ENCODE measurements around the gene PTEN. TPM values are rescaled to one million over a fixed set of nuclear protein-coding genes. Genes with fewer than 3 reads are reported as not detected.

PTEN gene
- total and polyA plus RNA-seq, 2 experiments from 2014 or later = 20.8 to 64.0 TPM

- Mint-ChIP-seq H3K36me3 (ENCODE audit: low read depth) (no peaks in the 10 kb centered on the region; the same call in 2 of the 3 replicates), H3K9me3 (no peaks in the 10 kb centered on the region), H3K4me1 (peaks cover 65% of the 10 kb centered on the region), H3K27me3 (ENCODE audit: insufficient read depth, low read depth, poor library complexity) (peaks cover 2% of the 10 kb centered on the region), H3K4me3 (no peak overlapping the region), H3K27ac (peak overlapping the region; percentile 73)
- DNase-seq (ENCODE audit: low spot score) = no peak
- H3F3A ChIP-seq (replicated peaks; ENCODE audit: low read depth) = no peaks in the 10 kb centered on the region
- no peaks in the 10 kb centered on the region for H3K27me3 ChIP-seq (ENCODE audit: insufficient read depth)
- peak overlapping the region; percentile 52; the same call in 1 of the 2 replicates for H3K27ac ChIP-seq (ENCODE audit: low read depth)
- H3K4me3 ChIP-seq = no peak overlapping the region
- H3K4me1 ChIP-seq (ENCODE audit: insufficient read depth) = peaks cover 68% of the 10 kb centered on the region
- H4K20me1 ChIP-seq (replicated peaks; ENCODE audit: insufficient read depth) = peaks cover 10% of the 10 kb centered on the region
- H3K9me2 ChIP-seq (ENCODE audit: insufficient read depth) = 0 out of 2 replicates have a peak, but pooled peaks cover 2% of the 10 kb centered on the region
- H2AFZ ChIP-seq = no peak overlapping the region
- no peaks in the 10 kb centered on the region for H3K36me3 ChIP-seq (ENCODE audit: insufficient read depth)
- H3K79me2 ChIP-seq (replicated peaks; ENCODE audit: insufficient read depth) = peaks cover 89% of the 10 kb centered on the region
- ATAC-seq = no peak
- TF ChIP-seq ZNF462 (CRISPR knock-in tag; IDR thresholded peaks at IDR 0.05) (no peak), REST (IDR thresholded peaks at IDR 0.05; ENCODE audit: unreplicated experiment) (no peak), ZNF331 (CRISPR knock-in tag; IDR thresholded peaks at IDR 0.05; ENCODE audit: low read depth) (no peak), JUNB (IDR thresholded peaks at IDR 0.05; ENCODE audit: unreplicated experiment) (no peak), EZH2 (IDR thresholded peaks at IDR 0.05; ENCODE audit: low read depth, unreplicated experiment) (no peak), NANOG (IDR thresholded peaks at IDR 0.05; ENCODE audit: borderline replicate concordance) (no peak), ZNF114 (CRISPR knock-in tag; IDR thresholded peaks at IDR 0.05) (no peak), CREB1 (CRISPR knock-in tag; IDR thresholded peaks at IDR 0.05; ENCODE audit: low read depth) (no peak), ETS1 (IDR thresholded peaks at IDR 0.05) (no peak)
- peak overlapping the region; percentile 37 for H3K4me2 ChIP-seq
Observed at GRCh38 chr10:87927091-87927490, 63.7 kb downstream of the PTEN start.

Measured in GM23338 (cell line).